H1 (cell line): ENCODE data around the gene EML1. TPM values are rescaled to one million over a fixed set of nuclear protein-coding genes. Genes with fewer than 3 reads are reported as not detected.

Experiments
- polyA plus RNA-seq, 7 experiments: library from polyadenylated mRNA; depleted of rRNA in 3 of 7; stranded (reverse) in 5 of 7; unstranded in 2 of 7; fragments of >200 nt in 5 of 7; fragments of 200-250 nt in 2 of 7; gene quantifications; 1 replicate in 5 of 7; 2 replicates in 1 of 7; 4 replicates in 1 of 7; pipeline versions ENCODE4 v1.2.1 to v1.2.3, GENCODE V29; 2011 to 2013; ENCODE audit warnings: missing spikeins in 2 of 7, mixed read lengths in 2 of 7
- small RNA-seq: library from polyadenylated mRNA; stranded (forward); fragments of <200 nt; extraction: miRNeasy Mini kit (QIAGEN cat#:217004); gene quantifications from one replicate; pipeline ENCODE3, GENCODE V24; 2013; ENCODE audit not compliant: insufficient read depth
- total RNA-seq: library from RNA; stranded (reverse); fragmentation: NEBNext Ultra II Directional; extraction: Animal tissue kit (Norgen Biotek cat#: 25700); gene quantifications from 2 replicates; pipeline ENCODE4 v1.2.1, GENCODE V29; 2021

The EML1 gene
- total and polyA plus RNA-seq, 2 of the 8 experiments (the other 6 are each of a cell fraction or from before 2014, with no cell fraction given), result 11.1 to 24.7 TPM

Small RNAs within 50 kb of the gene (small RNA-seq; reads per million reads assigned to genes)
- gene RNU1-47P, result not detected

Other genes with a start within 250 kb of the EML1 start
- 35.8 and 38.6 TPM in 2 replicates for gene CCDC85C, start 189.2 kb upstream of the EML1 start, total RNA-seq
- gene CCDC85C, start 189.2 kb upstream of the EML1 start, polyA plus RNA-seq (2011; rRNA removed), result 16.8 and 26.4 TPM in 2 replicates
- 2.6 and 3.1 TPM in 2 replicates for gene HHIPL1, start 148.3 kb upstream of the EML1 start, total RNA-seq
- gene HHIPL1, start 148.3 kb upstream of the EML1 start, polyA plus RNA-seq (2011; rRNA removed), result 1.5 and 2.1 TPM in 2 replicates
- gene CYP46A1, start 109.1 kb upstream of the EML1 start, total RNA-seq, result 0.71 and 1.3 TPM in 2 replicates
- gene CYP46A1, start 109.1 kb upstream of the EML1 start, polyA plus RNA-seq (2011; rRNA removed), result 0.41 and 0.89 TPM in 2 replicates